Measurements from ENCODE around the gene LMOD2.

Gene LMOD2

DNA sequence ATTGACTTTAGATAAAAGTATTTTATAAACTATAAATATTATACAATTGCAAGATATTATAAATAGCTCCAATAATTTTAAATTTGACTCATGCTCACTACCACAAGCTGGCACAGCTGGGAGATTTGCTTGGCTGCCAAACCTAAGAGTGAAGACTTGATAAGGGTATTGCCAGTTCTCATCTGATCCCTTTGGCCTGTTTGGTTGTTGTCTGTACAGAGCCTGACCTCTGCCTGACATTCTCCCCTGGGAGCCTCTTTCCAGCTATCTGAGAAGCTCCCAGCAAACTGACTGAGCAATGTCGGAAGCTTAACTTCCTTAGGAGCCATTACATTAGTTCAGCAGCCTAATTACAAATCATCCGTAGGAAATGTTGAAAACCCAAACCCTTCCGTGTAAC, 10.2 kb upstream of the LMOD2 start:
- Mint-ChIP-seq H3K9me3 (no peaks in the 10 kb centered on the region), H3K27me3 (peaks cover 81% of the 10 kb centered on the region), H3K27ac (ENCODE audit: low read depth) (no peak overlapping the region), H3K4me3 (no peak overlapping the region), H3K4me1 (no peaks in the 10 kb centered on the region), H3K36me3 (ENCODE audit: insufficient read depth) (no peaks in the 10 kb centered on the region)
- DNase-seq (ENCODE audit: low spot score in 2 of 2) (no peak), ATAC-seq (replicated peaks; ENCODE audit: extremely low read depth, poor library complexity, severe bottlenecking) (no peak)

DNA sequence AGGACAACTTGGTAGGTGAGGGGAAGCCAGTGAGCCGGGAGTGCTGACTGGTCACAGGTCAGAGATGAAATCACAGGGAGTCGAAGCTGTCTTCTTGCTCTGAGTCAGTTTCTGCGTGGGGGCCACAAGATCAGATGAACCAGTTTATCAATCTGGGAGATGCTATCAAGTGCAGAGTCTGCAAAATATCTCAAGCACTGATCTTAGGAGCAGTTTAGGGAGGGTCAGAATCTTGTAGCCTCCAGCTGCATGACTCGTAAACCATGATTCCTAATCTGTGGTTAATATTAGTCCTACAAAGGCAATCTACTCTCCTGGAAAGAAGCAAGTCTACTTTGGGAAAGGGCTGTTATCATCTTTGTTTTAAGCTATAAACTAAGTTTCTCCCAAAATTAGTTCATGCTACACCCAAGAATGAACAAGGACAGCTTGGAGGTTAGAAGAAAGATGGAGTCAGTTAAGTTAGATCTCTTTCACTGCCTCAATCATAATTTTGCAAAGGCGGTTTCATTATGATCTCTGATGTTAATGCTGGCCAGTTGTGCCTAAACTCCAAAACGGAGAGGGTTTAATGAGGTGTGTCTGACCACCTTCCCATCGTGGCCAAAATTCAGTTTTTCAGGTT, 8.4 kb upstream of the LMOD2 start:
- H3K9me3 Mint-ChIP-seq, result no peaks in the 10 kb centered on the region
- H3K4me1 Mint-ChIP-seq, result no peaks in the 10 kb centered on the region
- H3K4me3 Mint-ChIP-seq, result no peak overlapping the region
- H3K36me3 Mint-ChIP-seq (ENCODE audit: insufficient read depth), result no peaks in the 10 kb centered on the region
- DNase-seq (ENCODE audit: low spot score in 2 of 2), result no peak
- no peak for ATAC-seq (replicated peaks; ENCODE audit: extremely low read depth, poor library complexity, severe bottlenecking)
- H3K27me3 Mint-ChIP-seq, result peaks cover 69% of the 10 kb centered on the region
- H3K27ac Mint-ChIP-seq (ENCODE audit: low read depth), result no peak overlapping the region

DNA sequence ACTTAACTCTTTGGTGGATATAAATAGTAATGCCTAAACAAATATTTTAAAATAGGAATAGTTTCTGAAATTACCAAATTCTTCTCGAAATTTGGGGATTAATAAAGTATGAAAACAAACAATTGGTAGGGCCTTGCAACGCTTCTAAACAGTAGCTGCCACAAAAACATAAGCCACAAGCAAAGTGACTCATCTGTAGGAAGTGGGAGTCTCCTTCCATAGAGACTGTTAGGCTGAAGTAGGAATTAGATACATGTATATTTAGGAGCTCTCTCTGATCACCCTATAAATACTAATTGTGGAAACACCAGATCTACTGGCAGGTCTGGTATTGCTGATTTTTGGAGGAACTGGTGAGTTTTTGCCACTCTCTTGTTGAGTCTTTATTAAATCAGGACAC, 5.7 kb upstream of the LMOD2 start:
- no peaks in the 10 kb centered on the region for H3K9me3 Mint-ChIP-seq
- no peaks in the 10 kb centered on the region for H3K36me3 Mint-ChIP-seq (ENCODE audit: insufficient read depth)
- DNase-seq (ENCODE audit: low spot score in 2 of 2), result no peak
- H3K27ac Mint-ChIP-seq (ENCODE audit: low read depth), result no peak overlapping the region
- peaks cover 42% of the 10 kb centered on the region for H3K27me3 Mint-ChIP-seq
- no peaks in the 10 kb centered on the region for H3K4me1 Mint-ChIP-seq
- no peak overlapping the region for H3K4me3 Mint-ChIP-seq
- no peak for ATAC-seq (replicated peaks; ENCODE audit: extremely low read depth, poor library complexity, severe bottlenecking)

DNA sequence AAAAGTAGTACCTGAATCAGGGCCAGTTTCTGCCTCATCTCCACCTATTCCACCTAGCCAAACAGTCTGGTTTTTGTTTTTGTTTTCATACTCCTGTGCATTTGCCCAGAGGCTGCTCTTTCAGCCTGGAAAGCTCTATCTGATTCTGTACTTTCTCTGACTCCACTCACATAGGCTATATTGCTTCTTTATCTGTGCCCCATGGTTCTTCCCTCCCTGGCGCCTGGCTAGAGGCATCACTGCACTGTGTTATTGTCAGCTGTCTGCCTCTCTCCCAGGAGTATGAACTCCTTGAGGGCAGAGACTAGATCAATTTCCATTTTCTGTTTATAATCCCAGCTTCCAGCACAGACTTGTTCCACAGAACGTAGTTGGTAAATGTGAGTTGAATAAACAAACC, 5.1 kb upstream of the LMOD2 start:
- DNase-seq (ENCODE audit: low spot score in 2 of 2) (no peak), ATAC-seq (replicated peaks; ENCODE audit: extremely low read depth, poor library complexity, severe bottlenecking) (no peak)
- Mint-ChIP-seq H3K27ac (ENCODE audit: low read depth) (no peak overlapping the region), H3K27me3 (peaks cover 39% of the 10 kb centered on the region), H3K4me1 (no peaks in the 10 kb centered on the region), H3K36me3 (ENCODE audit: insufficient read depth) (no peaks in the 10 kb centered on the region), H3K4me3 (no peak overlapping the region), H3K9me3 (no peaks in the 10 kb centered on the region)

DNA sequence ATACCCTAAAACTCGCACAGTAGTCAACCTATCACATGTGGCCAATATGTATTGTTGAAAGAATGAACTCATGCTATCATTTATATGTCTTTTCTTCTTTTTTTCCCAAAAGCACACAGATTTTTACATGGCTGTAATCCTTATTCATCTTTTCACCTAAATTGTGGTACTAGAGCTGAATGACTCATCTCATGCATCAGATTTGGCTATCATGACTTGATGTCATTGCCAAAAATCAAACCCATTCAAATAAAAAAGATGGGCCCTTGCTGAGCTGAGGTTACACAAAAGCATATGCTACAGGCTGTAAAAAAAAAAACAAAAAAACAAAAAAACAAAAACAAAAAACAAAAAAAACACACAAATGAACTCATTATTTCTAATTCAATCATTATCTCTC, 3.3 kb upstream of the LMOD2 start:
- DNase-seq (ENCODE audit: low spot score in 2 of 2) (no peak), ATAC-seq (replicated peaks; ENCODE audit: extremely low read depth, poor library complexity, severe bottlenecking) (no peak)
- H3K4me3 Mint-ChIP-seq, result no peak overlapping the region
- H3K4me1 Mint-ChIP-seq, result no peaks in the 10 kb centered on the region
- H3K27me3 Mint-ChIP-seq, result peaks cover 28% of the 10 kb centered on the region
- no peaks in the 10 kb centered on the region for H3K36me3 Mint-ChIP-seq (ENCODE audit: insufficient read depth)
- H3K27ac Mint-ChIP-seq (ENCODE audit: low read depth), result no peak overlapping the region
- no peaks in the 10 kb centered on the region for H3K9me3 Mint-ChIP-seq

DNA sequence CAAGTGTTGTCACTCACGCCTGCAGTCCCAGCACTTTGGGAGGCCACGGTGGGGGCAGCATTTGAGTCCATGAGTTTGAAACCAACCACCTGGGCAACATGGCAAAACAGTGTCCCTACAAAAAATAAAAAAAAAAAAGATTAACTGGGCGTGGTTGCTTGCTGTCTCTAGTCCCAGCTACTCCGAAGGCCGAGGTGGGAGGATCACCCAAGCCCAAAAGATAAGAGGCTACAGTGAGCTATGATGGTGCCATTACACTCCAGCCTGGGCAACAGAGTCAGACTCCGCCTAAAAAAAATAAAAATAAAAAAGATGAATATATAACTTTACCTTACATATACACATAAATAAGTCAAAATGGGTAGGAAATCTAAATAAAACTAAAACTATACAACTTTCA, 2.5 kb upstream of the LMOD2 start:
- no peak overlapping the region for H3K27ac Mint-ChIP-seq (ENCODE audit: low read depth)
- no peaks in the 10 kb centered on the region for H3K36me3 Mint-ChIP-seq (ENCODE audit: insufficient read depth)
- no peaks in the 10 kb centered on the region for H3K9me3 Mint-ChIP-seq
- no peaks in the 10 kb centered on the region for H3K4me1 Mint-ChIP-seq
- H3K27me3 Mint-ChIP-seq, result peaks cover 23% of the 10 kb centered on the region
- DNase-seq (ENCODE audit: low spot score in 2 of 2) (no peak), ATAC-seq (replicated peaks; ENCODE audit: extremely low read depth, poor library complexity, severe bottlenecking) (no peak)
- H3K4me3 Mint-ChIP-seq, result no peak overlapping the region

DNA sequence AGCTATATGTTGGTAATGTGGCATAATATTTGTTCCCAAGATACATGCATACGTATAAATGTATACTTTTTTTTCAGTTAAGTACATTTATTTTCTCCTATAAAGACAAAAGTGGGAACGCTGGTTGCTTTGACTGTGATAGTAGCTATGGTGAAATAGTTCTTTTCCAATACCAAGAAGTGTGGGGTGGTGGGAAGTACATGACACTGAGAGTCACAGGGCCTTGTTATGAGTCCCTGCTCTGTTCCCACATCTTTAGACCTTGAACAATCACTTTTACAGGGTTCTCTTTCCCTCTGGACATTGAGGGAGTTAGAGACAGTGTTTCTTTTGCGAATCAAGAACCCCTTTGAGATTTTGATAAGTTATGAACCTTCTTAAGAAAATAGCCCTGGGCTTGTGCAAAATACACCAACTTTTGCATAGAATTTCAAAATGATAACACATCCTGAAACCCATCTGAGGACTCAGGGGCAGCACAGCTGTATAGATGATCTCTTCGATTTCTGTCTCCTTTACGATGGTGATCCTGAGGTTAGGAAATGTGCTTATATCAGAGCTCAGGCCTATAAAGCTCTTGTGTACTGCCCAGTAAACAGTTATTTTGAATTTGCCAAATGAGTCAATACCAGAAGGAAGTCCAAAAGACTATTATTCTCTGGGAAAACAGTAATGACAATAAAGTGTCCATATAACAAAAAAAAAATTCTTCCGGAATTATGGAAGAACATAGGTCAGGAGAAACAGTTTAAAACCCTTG, 1.1 kb downstream of the LMOD2 start:
- ATAC-seq (replicated peaks; ENCODE audit: extremely low read depth, poor library complexity, severe bottlenecking), result no peak
- no peak overlapping the region for H3K27ac Mint-ChIP-seq (ENCODE audit: low read depth)
- no peak for DNase-seq (ENCODE audit: low spot score in 2 of 2)
- H3K4me1 Mint-ChIP-seq, result no peaks in the 10 kb centered on the region
- peaks cover 2% of the 10 kb centered on the region for H3K36me3 Mint-ChIP-seq (ENCODE audit: insufficient read depth)
- H3K9me3 Mint-ChIP-seq, result no peaks in the 10 kb centered on the region
- H3K27me3 Mint-ChIP-seq, result peaks cover 43% of the 10 kb centered on the region
- no peak overlapping the region for H3K4me3 Mint-ChIP-seq

DNA sequence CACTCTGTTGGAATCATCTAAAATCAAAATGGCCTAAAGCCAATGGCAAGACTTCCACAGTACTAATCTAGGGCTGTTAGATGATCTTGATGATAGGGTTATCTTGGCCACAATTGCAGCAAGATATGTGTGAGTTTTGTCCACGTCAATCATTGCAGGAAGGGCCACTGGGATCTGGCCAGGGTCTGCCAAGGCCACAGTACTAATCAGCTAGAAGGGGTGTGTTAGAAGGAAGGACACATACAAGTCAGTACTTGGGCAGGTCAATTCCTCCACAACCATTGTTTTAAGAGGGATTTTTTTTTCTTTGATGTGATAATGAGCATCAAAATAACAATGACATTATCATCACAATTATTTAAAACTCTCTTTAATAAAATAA, 1.6 kb downstream of the LMOD2 start:
- no peak for DNase-seq (ENCODE audit: low spot score in 2 of 2)
- peaks cover 48% of the 10 kb centered on the region for H3K27me3 Mint-ChIP-seq
- ATAC-seq (replicated peaks; ENCODE audit: extremely low read depth, poor library complexity, severe bottlenecking), result no peak
- peaks cover 2% of the 10 kb centered on the region for H3K36me3 Mint-ChIP-seq (ENCODE audit: insufficient read depth)
- H3K4me3 Mint-ChIP-seq, result no peak overlapping the region
- H3K4me1 Mint-ChIP-seq, result no peaks in the 10 kb centered on the region
- H3K9me3 Mint-ChIP-seq, result no peaks in the 10 kb centered on the region
- no peak overlapping the region for H3K27ac Mint-ChIP-seq (ENCODE audit: low read depth)

DNA sequence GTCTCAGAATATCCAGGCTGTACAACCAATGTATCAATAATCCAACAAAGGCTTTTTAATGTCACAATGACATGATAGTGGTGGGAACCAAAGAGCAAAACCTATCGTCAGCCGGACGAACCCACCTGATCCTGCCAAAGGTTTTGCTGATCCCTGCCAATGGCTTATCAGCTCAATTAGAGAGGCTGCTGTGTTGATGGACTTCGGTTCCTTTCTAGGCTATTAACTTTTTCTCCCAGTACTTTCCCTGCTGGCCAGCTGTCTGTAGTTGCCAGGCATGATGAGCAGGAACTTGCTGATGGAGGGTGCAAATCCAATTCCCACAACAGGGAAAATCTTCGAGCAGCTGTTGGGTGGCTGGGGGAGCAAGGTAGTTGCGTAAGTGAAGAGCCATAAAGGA, 2.4 kb downstream of the LMOD2 start:
- no peak for ATAC-seq (replicated peaks; ENCODE audit: extremely low read depth, poor library complexity, severe bottlenecking)
- Mint-ChIP-seq H3K27ac (ENCODE audit: low read depth) (no peak overlapping the region), H3K27me3 (peaks cover 56% of the 10 kb centered on the region), H3K36me3 (ENCODE audit: insufficient read depth) (peaks cover 2% of the 10 kb centered on the region), H3K4me3 (no peak overlapping the region), H3K4me1 (no peaks in the 10 kb centered on the region), H3K9me3 (no peaks in the 10 kb centered on the region)
- DNase-seq (ENCODE audit: low spot score in 2 of 2), result no peak

DNA sequence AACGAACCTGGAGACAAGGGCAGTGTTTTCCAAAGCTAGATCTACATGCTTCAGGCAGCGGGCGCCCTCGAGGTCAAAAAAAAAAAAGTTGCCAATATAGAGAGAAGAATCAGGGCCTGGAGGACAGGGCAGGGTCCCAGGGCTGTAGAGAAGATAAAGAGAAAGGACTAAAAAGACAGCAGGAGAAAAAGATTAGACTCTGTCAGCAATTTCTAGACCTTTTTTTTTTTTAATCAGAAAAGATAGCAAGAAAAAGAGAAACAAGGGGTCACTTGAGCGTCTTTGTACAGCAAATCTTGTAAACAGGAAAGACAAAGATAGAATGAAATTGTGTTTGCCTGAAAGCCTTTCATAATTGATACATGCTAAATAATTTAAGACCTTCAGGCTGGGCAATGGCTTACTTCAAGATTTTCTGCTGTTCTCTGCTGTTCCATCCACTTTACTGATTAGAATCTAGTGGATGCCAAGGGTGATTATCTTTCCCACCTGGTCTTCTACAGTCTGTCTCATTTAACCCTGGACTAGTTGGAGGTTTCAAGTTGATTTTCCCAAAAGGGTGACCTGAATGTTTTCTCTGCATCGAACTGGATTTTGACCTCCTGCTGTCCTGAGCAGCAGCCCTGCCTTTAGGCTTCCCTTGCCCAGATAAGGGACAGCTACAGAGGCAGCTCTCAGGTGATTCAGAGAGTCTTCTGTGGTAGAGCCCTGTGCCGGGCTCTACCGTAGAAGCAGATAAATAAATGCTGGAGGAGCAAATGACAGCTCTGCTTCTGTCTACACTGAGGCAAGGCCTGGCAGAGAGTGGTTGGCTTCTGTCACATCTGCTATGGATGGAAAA, 5.1 kb downstream of the LMOD2 start:
- Mint-ChIP-seq H3K27ac (ENCODE audit: low read depth) (no peak overlapping the region), H3K36me3 (ENCODE audit: insufficient read depth) (peaks cover 2% of the 10 kb centered on the region), H3K9me3 (no peaks in the 10 kb centered on the region), H3K4me1 (no peaks in the 10 kb centered on the region), H3K27me3 (peaks cover 64% of the 10 kb centered on the region), H3K4me3 (no peak overlapping the region)
- DNase-seq (ENCODE audit: low spot score in 2 of 2) (no peak), ATAC-seq (replicated peaks; ENCODE audit: extremely low read depth, poor library complexity, severe bottlenecking) (no peak)

DNA sequence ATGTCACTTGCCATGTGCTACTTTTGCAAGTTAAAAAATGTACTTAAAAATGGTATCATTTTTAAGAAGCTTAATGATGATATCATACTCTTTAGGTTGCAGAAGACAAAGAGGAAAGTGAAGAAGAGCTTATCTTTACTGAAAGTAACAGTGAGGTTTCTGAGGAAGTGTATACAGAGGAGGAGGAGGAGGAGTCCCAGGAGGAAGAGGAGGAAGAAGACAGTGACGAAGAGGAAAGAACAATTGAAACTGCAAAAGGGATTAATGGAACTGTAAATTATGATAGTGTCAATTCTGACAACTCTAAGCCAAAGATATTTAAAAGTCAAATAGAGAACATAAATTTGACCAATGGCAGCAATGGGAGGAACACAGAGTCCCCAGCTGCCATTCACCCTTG, 6.1 kb downstream of the LMOD2 start:
- peaks cover 60% of the 10 kb centered on the region for H3K27me3 Mint-ChIP-seq

DNA sequence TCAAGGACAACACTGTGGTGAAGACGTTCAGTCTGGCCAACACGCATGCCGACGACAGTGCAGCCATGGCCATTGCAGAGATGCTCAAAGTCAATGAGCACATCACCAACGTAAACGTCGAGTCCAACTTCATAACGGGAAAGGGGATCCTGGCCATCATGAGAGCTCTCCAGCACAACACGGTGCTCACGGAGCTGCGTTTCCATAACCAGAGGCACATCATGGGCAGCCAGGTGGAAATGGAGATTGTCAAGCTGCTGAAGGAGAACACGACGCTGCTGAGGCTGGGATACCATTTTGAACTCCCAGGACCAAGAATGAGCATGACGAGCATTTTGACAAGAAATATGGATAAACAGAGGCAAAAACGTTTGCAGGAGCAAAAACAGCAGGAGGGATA, 6.6 kb downstream of the LMOD2 start:
- Mint-ChIP-seq H3K36me3 (ENCODE audit: insufficient read depth) (peaks cover 2% of the 10 kb centered on the region), H3K27me3 (peaks cover 60% of the 10 kb centered on the region)

More for the DNA sequence above, 6.1 kb downstream of the LMOD2 start:
- H3K4me1 Mint-ChIP-seq, result no peaks in the 10 kb centered on the region
- H3K36me3 Mint-ChIP-seq (ENCODE audit: insufficient read depth), result peaks cover 2% of the 10 kb centered on the region
- DNase-seq (ENCODE audit: low spot score in 2 of 2) (no peak), ATAC-seq (replicated peaks; ENCODE audit: extremely low read depth, poor library complexity, severe bottlenecking) (no peak)
- no peak overlapping the region for H3K4me3 Mint-ChIP-seq
- no peak overlapping the region for H3K27ac Mint-ChIP-seq (ENCODE audit: low read depth)
- no peaks in the 10 kb centered on the region for H3K9me3 Mint-ChIP-seq

DNA sequence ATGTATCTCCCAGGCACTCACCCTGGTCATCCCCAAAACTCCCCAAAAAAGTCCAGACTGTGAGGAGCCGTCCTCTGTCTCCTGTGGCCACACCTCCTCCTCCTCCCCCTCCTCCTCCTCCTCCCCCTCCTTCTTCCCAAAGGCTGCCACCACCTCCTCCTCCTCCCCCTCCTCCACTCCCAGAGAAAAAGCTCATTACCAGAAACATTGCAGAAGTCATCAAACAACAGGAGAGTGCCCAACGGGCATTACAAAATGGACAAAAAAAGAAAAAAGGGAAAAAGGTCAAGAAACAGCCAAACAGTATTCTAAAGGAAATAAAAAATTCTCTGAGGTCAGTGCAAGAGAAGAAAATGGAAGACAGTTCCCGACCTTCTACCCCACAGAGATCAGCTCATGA, 7.1 kb downstream of the LMOD2 start:
- Mint-ChIP-seq H3K27ac (ENCODE audit: low read depth) (no peak overlapping the region), H3K36me3 (ENCODE audit: insufficient read depth) (peaks cover 2% of the 10 kb centered on the region), H3K4me1 (no peaks in the 10 kb centered on the region), H3K9me3 (no peaks in the 10 kb centered on the region), H3K27me3 (peaks cover 60% of the 10 kb centered on the region), H3K4me3 (no peak overlapping the region)
- ATAC-seq (replicated peaks; ENCODE audit: extremely low read depth, poor library complexity, severe bottlenecking), result no peak
- DNase-seq (ENCODE audit: low spot score in 2 of 2), result no peak

More for the DNA sequence above, 6.6 kb downstream of the LMOD2 start:
- H3K4me3 Mint-ChIP-seq, result no peak overlapping the region
- H3K9me3 Mint-ChIP-seq, result no peaks in the 10 kb centered on the region
- no peak for DNase-seq (ENCODE audit: low spot score in 2 of 2)
- H3K27ac Mint-ChIP-seq (ENCODE audit: low read depth), result no peak overlapping the region
- no peak for ATAC-seq (replicated peaks; ENCODE audit: extremely low read depth, poor library complexity, severe bottlenecking)
- H3K4me1 Mint-ChIP-seq, result no peaks in the 10 kb centered on the region
